ENCODE measurements around the gene MANSC4. TPM values are rescaled to one million over a fixed set of nuclear protein-coding genes. Genes with fewer than 3 reads are reported as not detected.

Gene MANSC4
- polyA plus RNA-seq (2012; ENCODE audit: low read depth, missing spikeins): not detected

- FAIRE-seq (no peak), DNase-seq (ENCODE audit: insufficient read length, low spot score) (peak; percentile 70)
- TF ChIP-seq POU2F2 (IDR thresholded peaks at IDR 0.05; ENCODE audit: low read depth, low read length) (no peak), POLR2AphosphoS5 (IDR thresholded peaks at IDR 0.05; ENCODE audit: low read depth, low read length) (peak; percentile 75), SPI1 (IDR thresholded peaks at IDR 0.05; ENCODE audit: low read depth, low read length) (0 out of 2 replicates have a peak, but pooled peaks have one; percentile 7), PAX5 (IDR thresholded peaks at IDR 0.05; ENCODE audit: insufficient read depth, low read length, severe bottlenecking) (no peak), POLR2A (IDR thresholded peaks at IDR 0.05; ENCODE audit: low read depth, low read length) (no peak; the same call in 1 of the 2 replicates), TAF1 (IDR thresholded peaks at IDR 0.05; ENCODE audit: low read depth, low read length) (no peak)
Observed at GRCh38 chr12:27779920-27780611, at the start of gene MANSC4, which contains the start of gene KLHL42. Gene MANSC4, minus strand, starts transcription at chr12:27780236. Its CDS starts 8,960 bp downstream, at chr12:27771276. Gene KLHL42, plus strand, starts transcription at chr12:27780233. Its CDS starts 98 bp downstream, at chr12:27780331.

DNA sequence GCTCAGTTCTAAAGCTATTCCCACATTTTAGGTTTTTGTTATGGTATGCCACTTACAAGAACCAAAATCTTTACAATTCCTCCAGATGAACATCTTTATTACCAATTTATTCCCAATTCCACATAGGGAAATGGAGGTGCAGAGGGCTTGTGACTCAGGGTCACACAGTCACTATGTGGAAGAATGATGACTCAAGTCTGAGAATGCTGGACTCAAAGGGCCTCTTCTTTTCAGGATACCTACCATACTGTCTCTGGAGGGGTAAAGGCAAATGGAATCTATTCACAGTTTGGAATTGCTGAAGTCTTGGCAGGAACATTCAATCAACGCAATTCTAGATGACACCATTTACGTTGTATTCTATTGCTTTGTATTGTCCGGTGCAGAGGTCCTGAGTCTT lies 48.2 kb upstream of the MANSC4 start:
- no peak for TF ChIP-seq POLR2A (IDR thresholded peaks at IDR 0.05; ENCODE audit: low read depth, low read length)
- TF ChIP-seq SPI1 (IDR thresholded peaks at IDR 0.05; ENCODE audit: low read depth, low read length): no peak
- TF ChIP-seq TAF1 (IDR thresholded peaks at IDR 0.05; ENCODE audit: low read depth, low read length): no peak
- TF ChIP-seq POLR2AphosphoS5 (IDR thresholded peaks at IDR 0.05; ENCODE audit: low read depth, low read length): no peak
- TF ChIP-seq POU2F2 (IDR thresholded peaks at IDR 0.05; ENCODE audit: low read depth, low read length): no peak
- TF ChIP-seq PAX5 (IDR thresholded peaks at IDR 0.05; ENCODE audit: insufficient read depth, low read length, severe bottlenecking): no peak
- FAIRE-seq (no peak), DNase-seq (ENCODE audit: insufficient read length, low spot score) (no peak)

DNA sequence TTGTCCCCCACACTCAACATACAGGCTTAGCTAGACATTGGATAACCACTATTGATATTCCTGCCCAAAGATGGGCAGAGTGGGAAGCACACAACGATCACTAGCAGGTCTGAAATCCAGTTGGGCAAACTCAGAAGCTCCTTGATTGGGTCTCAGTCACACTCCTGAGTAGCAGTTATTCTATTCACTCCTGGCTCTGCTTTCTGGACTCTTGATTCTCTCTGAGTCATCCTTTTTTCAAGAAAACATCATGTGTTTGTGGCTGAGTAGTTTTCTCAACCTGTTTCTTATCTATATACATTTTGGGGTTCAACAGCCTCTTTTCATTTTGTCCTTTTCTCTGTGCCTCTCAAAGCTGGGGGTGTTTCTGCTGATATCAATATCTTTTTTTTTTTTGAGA lies 46.0 kb upstream of the MANSC4 start:
- DNase-seq (ENCODE audit: insufficient read length, low spot score) (no peak), FAIRE-seq (no peak)
- no peak for TF ChIP-seq POLR2AphosphoS5 (IDR thresholded peaks at IDR 0.05; ENCODE audit: low read depth, low read length)
- no peak for TF ChIP-seq PAX5 (IDR thresholded peaks at IDR 0.05; ENCODE audit: insufficient read depth, low read length, severe bottlenecking)
- no peak for TF ChIP-seq POLR2A (IDR thresholded peaks at IDR 0.05; ENCODE audit: low read depth, low read length)
- no peak for TF ChIP-seq TAF1 (IDR thresholded peaks at IDR 0.05; ENCODE audit: low read depth, low read length)
- TF ChIP-seq SPI1 (IDR thresholded peaks at IDR 0.05; ENCODE audit: low read depth, low read length): no peak

DNA sequence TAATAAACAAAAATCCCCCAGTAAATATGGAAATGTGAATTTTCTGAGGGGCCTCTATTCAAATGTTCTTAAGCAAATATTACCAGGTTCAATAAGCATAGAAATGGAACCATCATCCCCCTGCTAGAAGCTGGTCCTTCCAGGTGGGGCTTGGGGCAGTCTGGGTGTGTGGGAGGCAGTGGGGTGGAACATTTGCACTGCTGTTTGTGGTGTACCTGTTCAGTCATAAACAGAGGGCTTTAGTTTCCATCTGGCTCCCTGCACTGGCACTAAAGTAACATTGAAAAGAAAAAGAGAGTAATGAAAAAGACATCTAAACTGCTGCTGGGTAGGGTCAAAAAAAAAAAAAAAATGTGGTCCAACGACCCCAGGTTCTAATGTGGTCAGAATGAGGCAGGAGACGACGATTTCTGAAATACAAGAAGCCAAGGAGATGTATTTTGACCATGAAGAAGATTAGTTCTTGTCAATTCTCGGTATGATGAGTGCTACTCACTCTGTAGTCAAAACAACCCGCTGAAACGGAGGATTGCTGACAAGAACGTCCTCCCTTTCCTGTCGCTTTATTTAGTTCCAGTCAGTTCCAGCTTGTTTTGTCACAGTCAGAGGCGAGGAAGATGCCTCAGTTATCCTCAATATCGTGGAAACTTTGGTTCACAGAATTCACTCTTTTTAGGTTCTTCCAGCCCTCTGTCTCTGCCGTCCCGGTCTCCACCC lies 44.2 kb upstream of the MANSC4 start:
- TF ChIP-seq POU2F2 (IDR thresholded peaks at IDR 0.05; ENCODE audit: low read depth, low read length) (peak; percentile 73; the same call in 1 of the 2 replicates), POLR2AphosphoS5 (IDR thresholded peaks at IDR 0.05; ENCODE audit: low read depth, low read length) (no peak), PAX5 (IDR thresholded peaks at IDR 0.05; ENCODE audit: insufficient read depth, low read length, severe bottlenecking) (peak; percentile 74), SPI1 (IDR thresholded peaks at IDR 0.05; ENCODE audit: low read depth, low read length) (no peak), POLR2A (IDR thresholded peaks at IDR 0.05; ENCODE audit: low read depth, low read length) (no peak), TAF1 (IDR thresholded peaks at IDR 0.05; ENCODE audit: low read depth, low read length) (no peak)
- DNase-seq (ENCODE audit: insufficient read length, low spot score): no peak
- peak; percentile 80 for FAIRE-seq

GRCh38 chr12:27823038-27823437 lies 43.0 kb upstream of the MANSC4 start:
- no peak for DNase-seq (ENCODE audit: insufficient read length, low spot score)
- TF ChIP-seq POLR2A (IDR thresholded peaks at IDR 0.05; ENCODE audit: low read depth, low read length) (no peak), PAX5 (IDR thresholded peaks at IDR 0.05; ENCODE audit: insufficient read depth, low read length, severe bottlenecking) (no peak), POU2F2 (IDR thresholded peaks at IDR 0.05; ENCODE audit: low read depth, low read length) (no peak), TAF1 (IDR thresholded peaks at IDR 0.05; ENCODE audit: low read depth, low read length) (no peak), POLR2AphosphoS5 (IDR thresholded peaks at IDR 0.05; ENCODE audit: low read depth, low read length) (no peak), SPI1 (IDR thresholded peaks at IDR 0.05; ENCODE audit: low read depth, low read length) (no peak)
- no peak for FAIRE-seq

- FAIRE-seq (peak; percentile 90), DNase-seq (ENCODE audit: insufficient read length, low spot score) (peak; percentile 29)
- TF ChIP-seq POU2F2 (IDR thresholded peaks at IDR 0.05; ENCODE audit: low read depth, low read length): peak; percentile 44
- no peak for TF ChIP-seq POLR2A (IDR thresholded peaks at IDR 0.05; ENCODE audit: low read depth, low read length)
- TF ChIP-seq TAF1 (IDR thresholded peaks at IDR 0.05; ENCODE audit: low read depth, low read length): no peak
- peak; percentile 77 for TF ChIP-seq SPI1 (IDR thresholded peaks at IDR 0.05; ENCODE audit: low read depth, low read length)
- 0 out of 2 replicates have a peak, but pooled peaks have one; percentile 37 for TF ChIP-seq POLR2AphosphoS5 (IDR thresholded peaks at IDR 0.05; ENCODE audit: low read depth, low read length)
Observed at GRCh38 chr12:27822076-27822712, 42.2 kb upstream of the MANSC4 start.

- no peak for TF ChIP-seq POLR2AphosphoS5 (IDR thresholded peaks at IDR 0.05; ENCODE audit: low read depth, low read length)
- no peak for TF ChIP-seq POLR2A (IDR thresholded peaks at IDR 0.05; ENCODE audit: low read depth, low read length)
- no peak for TF ChIP-seq SPI1 (IDR thresholded peaks at IDR 0.05; ENCODE audit: low read depth, low read length)
- no peak for TF ChIP-seq TAF1 (IDR thresholded peaks at IDR 0.05; ENCODE audit: low read depth, low read length)
- TF ChIP-seq PAX5 (IDR thresholded peaks at IDR 0.05; ENCODE audit: insufficient read depth, low read length, severe bottlenecking): no peak
- no peak for TF ChIP-seq POU2F2 (IDR thresholded peaks at IDR 0.05; ENCODE audit: low read depth, low read length)
Observed at GRCh38 chr12:27821259-27821973, 41.4 kb upstream of the MANSC4 start.

GRCh38 chr12:27820564-27820963 lies 40.5 kb upstream of the MANSC4 start:
- TF ChIP-seq PAX5 (IDR thresholded peaks at IDR 0.05; ENCODE audit: insufficient read depth, low read length, severe bottlenecking) (no peak), POU2F2 (IDR thresholded peaks at IDR 0.05; ENCODE audit: low read depth, low read length) (no peak), POLR2AphosphoS5 (IDR thresholded peaks at IDR 0.05; ENCODE audit: low read depth, low read length) (no peak), SPI1 (IDR thresholded peaks at IDR 0.05; ENCODE audit: low read depth, low read length) (no peak), POLR2A (IDR thresholded peaks at IDR 0.05; ENCODE audit: low read depth, low read length) (no peak), TAF1 (IDR thresholded peaks at IDR 0.05; ENCODE audit: low read depth, low read length) (no peak)
- FAIRE-seq (no peak), DNase-seq (ENCODE audit: insufficient read length, low spot score) (no peak)

More at GRCh38 chr12:27821259-27821973, 41.4 kb upstream of the MANSC4 start:
- FAIRE-seq (no peak), DNase-seq (ENCODE audit: insufficient read length, low spot score) (no peak)

All from GM12891 (cell line).